A673 (cell line): ENCODE data around the gene LRRC9. TPM values are rescaled to one million over a fixed set of nuclear protein-coding genes. Genes with fewer than 3 reads are reported as not detected.

Experiments
- Bru-seq: library from RNA; stranded (reverse); fragments of 400-500 nt; gene quantifications from one replicate; lab custom pipeline; 2021; lab: Mats Ljungman, UMichigan
- BruChase-seq, 2 experiments: library from RNA; stranded (reverse); fragments of 400-500 nt; gene quantifications; one replicate each; lab custom pipeline; 2021; lab: Mats Ljungman, UMichigan
- BruUV-seq: library from RNA; stranded (reverse); fragments of 400-500 nt; replicated peaks from 2 replicates; lab custom pipeline; 2021; lab: Mats Ljungman, UMichigan
- CTCF ChIA-PET: fragments of 300-600 bp; sonication (Branson Sonifier 250); formaldehyde crosslinking; loops from one replicate; lab custom pipeline; 2022; ENCODE audit warnings: antibody characterized with exemption; lab: Charles Lee
- POLR2A ChIA-PET: fragments of 300-600 bp; sonication (Branson Sonifier 250); formaldehyde crosslinking; loops from one replicate; lab custom pipeline; 2022; ENCODE audit warnings: antibody characterized with exemption; ENCODE audit not compliant: low non-redundant PET; lab: Charles Lee
- DNase-seq: peaks from one replicate; pipeline ENCODE4 v3.0.0-alpha.2; 2015; ENCODE audit warnings: low spot score
- H3K27ac ChIP-seq: fragments of 200-600 bp; sonication (generic); 2 replicates; pipeline ENCODE4 v1.5.1; 2016; ENCODE audit warnings: mixed run types, low read depth, mild to moderate bottlenecking, mixed read lengths, antibody characterized with exemption, low read length; ENCODE audit not compliant: poor library complexity, severe bottlenecking
- H3K27me3 ChIP-seq: fragments of 200-600 bp; sonication (generic); replicated peaks from 2 replicates; pipeline ENCODE4 v1.6.1; 2017; ENCODE audit warnings: mixed run types, low read depth, mild to moderate bottlenecking, mixed read lengths, antibody characterized with exemption, low read length; ENCODE audit not compliant: insufficient read depth, poor library complexity
- H3K36me3 ChIP-seq: fragments of 200-600 bp; sonication (generic); 2 replicates; pipeline ENCODE4 v1.6.1; 2016; ENCODE audit warnings: mixed run types, mild to moderate bottlenecking, mixed read lengths, antibody characterized with exemption, low read length; ENCODE audit not compliant: insufficient read depth, poor library complexity, severe bottlenecking
- H3K4me1 ChIP-seq: fragments of 200-600 bp; sonication (generic); 2 replicates; pipeline ENCODE4 v1.6.1; 2017; ENCODE audit warnings: mixed run types, mild to moderate bottlenecking, mixed read lengths, antibody characterized with exemption, low read length; ENCODE audit not compliant: insufficient read depth, poor library complexity, severe bottlenecking
- H3K4me3 ChIP-seq: fragments of 200-600 bp; sonication (generic); 2 replicates; pipeline ENCODE4 v1.5.1; 2016; ENCODE audit warnings: low read depth, mixed run types, mild to moderate bottlenecking, mixed read lengths, low read length; ENCODE audit not compliant: poor library complexity, severe bottlenecking
- H3K9me3 ChIP-seq: fragments of 200-600 bp; sonication (generic); 2 replicates; pipeline ENCODE4 v1.6.1; 2016; ENCODE audit warnings: mixed run types, low read depth, mild to moderate bottlenecking, mixed read lengths, antibody characterized with exemption, low read length; ENCODE audit not compliant: poor library complexity, severe bottlenecking
- EZH2 ChIP-seq: fragments of 200-600 bp; sonication (generic); IDR thresholded peaks from 2 replicates; pipeline ENCODE4 v1.6.1; 2017; ENCODE audit warnings: borderline replicate concordance, low read depth, mild to moderate bottlenecking, mixed read lengths, antibody characterized with exemption, low read length; ENCODE audit not compliant: poor library complexity, severe bottlenecking
- intact Hi-C: fragments of 100-400 bp; cut with micrococcal nuclease; formaldehyde crosslinking; loops from one replicate; pipeline ENCODE4 v1.10.0; 2022; ENCODE audit not compliant: unreplicated experiment
- long read RNA-seq: library from polyadenylated mRNA; stranded (forward); transcript quantifications from one replicate; pipeline ENCODE4 v2.0.0, GENCODE V29; 2022
- total RNA-seq: library from RNA; stranded (reverse); gene quantifications from 2 replicates; pipeline ENCODE4 v1.2.3, GENCODE V29; 2021
- TF ChIP-seq, protein P1 (sequence below): fragments of 300-800, 200-600 bp; sonication (generic); conservative IDR thresholded peaks from 2 replicates; pipeline ENCODE4 v1.5.1; 2017; ENCODE audit warnings: low read depth, mild to moderate bottlenecking, antibody characterized with exemption, low read length, moderate library complexity, mixed read lengths

Gene LRRC9
- total RNA-seq (not detected in 2 replicates), Bru-seq, nascent RNA (percentile 13 among the genes with signal in this experiment), BruChase-seq, experiment 1, labeled RNA remaining after a 2-hour chase (percentile 16 among the genes with signal in this experiment), BruChase-seq, experiment 2, labeled RNA remaining after a 6-hour chase (percentile 11 among the genes with signal in this experiment)
- long read RNA-seq, partial matches to known transcripts, result 0 of 1 reads
- long read RNA-seq, other reads (novel, unspliced or antisense), result 1 of 1 reads

- Histone ChIP-seq H3K9me3 (no peaks in the 10 kb centered on the region), H3K4me1 (no peaks in the 10 kb centered on the region), H3K4me3 (peak within 1 kb of the TSS; percentile 55), H3K27me3 (no peaks in the 10 kb centered on the region), H3K27ac (no peak within 1 kb of the TSS), H3K36me3 (no peaks in the 10 kb centered on the region)
- intact Hi-C loops, result loop anchor here (5.0 kb wide), 3 partner anchors 212 to 332 kb away; no protein-coding TSS in a partner anchor
- ChIA-PET POLR2A (no interaction called here), CTCF (no interaction called here)
- TF ChIP-seq, protein P1, sequence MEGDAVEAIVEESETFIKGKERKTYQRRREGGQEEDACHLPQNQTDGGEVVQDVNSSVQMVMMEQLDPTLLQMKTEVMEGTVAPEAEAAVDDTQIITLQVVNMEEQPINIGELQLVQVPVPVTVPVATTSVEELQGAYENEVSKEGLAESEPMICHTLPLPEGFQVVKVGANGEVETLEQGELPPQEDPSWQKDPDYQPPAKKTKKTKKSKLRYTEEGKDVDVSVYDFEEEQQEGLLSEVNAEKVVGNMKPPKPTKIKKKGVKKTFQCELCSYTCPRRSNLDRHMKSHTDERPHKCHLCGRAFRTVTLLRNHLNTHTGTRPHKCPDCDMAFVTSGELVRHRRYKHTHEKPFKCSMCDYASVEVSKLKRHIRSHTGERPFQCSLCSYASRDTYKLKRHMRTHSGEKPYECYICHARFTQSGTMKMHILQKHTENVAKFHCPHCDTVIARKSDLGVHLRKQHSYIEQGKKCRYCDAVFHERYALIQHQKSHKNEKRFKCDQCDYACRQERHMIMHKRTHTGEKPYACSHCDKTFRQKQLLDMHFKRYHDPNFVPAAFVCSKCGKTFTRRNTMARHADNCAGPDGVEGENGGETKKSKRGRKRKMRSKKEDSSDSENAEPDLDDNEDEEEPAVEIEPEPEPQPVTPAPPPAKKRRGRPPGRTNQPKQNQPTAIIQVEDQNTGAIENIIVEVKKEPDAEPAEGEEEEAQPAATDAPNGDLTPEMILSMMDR, result no peak
- DNase-seq, result peak; percentile 52
- BruUV-seq, result no TSS peak
Observed at GRCh38 chr14:59919570-59920377, at the start of gene LRRC9. Gene LRRC9 (plus strand): TSS chr14:59920144.

DNA sequence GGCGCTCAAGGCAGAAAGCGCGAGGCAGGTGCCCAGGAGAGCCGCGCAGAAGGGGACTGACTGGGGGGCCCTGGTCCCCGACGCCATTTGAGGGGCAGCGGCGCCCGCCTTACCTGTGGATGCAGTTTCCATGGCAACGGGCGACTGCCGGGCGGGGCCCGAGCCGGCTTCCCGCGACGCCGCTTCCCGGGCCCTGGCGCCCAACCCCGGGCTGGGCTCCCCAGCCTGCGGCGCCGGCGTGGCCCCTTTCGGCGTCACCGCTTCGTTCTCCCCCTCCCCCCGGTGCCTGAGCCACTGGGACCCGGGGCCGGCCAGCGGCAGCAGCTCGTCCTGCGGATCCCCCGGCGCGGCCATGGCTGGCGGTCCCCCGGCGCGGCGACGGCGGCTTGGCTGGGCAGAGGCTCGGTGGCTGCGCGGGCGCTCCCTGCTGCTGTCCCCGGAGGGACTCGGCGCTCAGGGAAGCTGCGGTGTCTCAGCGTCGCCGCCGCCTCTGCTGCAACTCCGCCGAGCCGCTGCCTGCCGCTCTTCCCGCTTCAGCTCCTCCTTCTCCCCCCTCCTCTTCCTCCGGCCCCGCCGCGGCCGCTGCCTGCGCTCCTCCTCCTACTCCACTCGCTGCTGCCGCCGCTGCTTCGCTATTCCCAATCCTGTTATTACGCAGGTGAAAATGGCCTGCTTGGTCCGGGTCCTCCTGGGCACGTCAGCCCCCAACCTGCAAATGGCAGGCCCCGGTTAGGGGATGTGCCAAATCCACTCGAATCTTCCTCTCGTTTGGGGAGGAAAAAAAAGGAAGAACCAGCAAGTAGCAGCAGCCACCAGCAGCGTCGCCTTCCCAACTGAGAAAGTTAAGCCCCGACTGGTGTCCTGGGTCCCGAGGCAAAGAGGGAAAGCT is 49.4 kb upstream of the LRRC9 start, which contains the start of gene RTN1:
Gene RTN1, minus strand, starts transcription at position 500 of the 889 bp plus-strand sequence. Its CDS starts 146 bp downstream, at position 354.
- H3K4me3 ChIP-seq, result peak within 1 kb of the TSS; percentile 61
- peak; percentile 74 for DNase-seq
- ChIA-PET CTCF (no interaction called here), POLR2A (no interaction called here)
- H3K9me3 ChIP-seq, result no peaks in the 10 kb centered on the region
- H3K36me3 ChIP-seq, result no peaks in the 10 kb centered on the region
- H3K4me1 ChIP-seq, result peaks cover 6% of the 10 kb centered on the region
- H3K27ac ChIP-seq, result no peak within 1 kb of the TSS
- intact Hi-C loops, result loop anchor here (5.0 kb wide), 1 partner anchor 38 kb away; no protein-coding TSS in a partner anchor
- H3K27me3 ChIP-seq, result peaks cover 70% of the 10 kb centered on the region
- TF ChIP-seq EZH2, result no peak
- TF ChIP-seq, protein P1, result no peak
- BruUV-seq, result no TSS peak

GRCh38 chr14:59871166-59871495 is 48.8 kb upstream of the LRRC9 start:
- no peak for TF ChIP-seq EZH2
- TF ChIP-seq, protein P1, result no peak
- CTCF ChIA-PET, result no interaction called here
- H3K27me3 ChIP-seq, result peaks cover 69% of the 10 kb centered on the region

More at GRCh38 chr14:59871166-59871495, 48.8 kb upstream of the LRRC9 start:
- no peak for DNase-seq
- H3K4me1 ChIP-seq, result peaks cover 6% of the 10 kb centered on the region
- peak overlapping the region; percentile 61 for H3K4me3 ChIP-seq
- no peak overlapping the region for H3K27ac ChIP-seq
- H3K36me3 ChIP-seq, result no peaks in the 10 kb centered on the region
- intact Hi-C loops, result loop anchor here (5.0 kb wide), 1 partner anchor 39 kb away; no protein-coding TSS in a partner anchor
- H3K9me3 ChIP-seq, result no peaks in the 10 kb centered on the region
- POLR2A ChIA-PET, result no interaction called here
- no TSS peak for BruUV-seq
